Prostate gland (tissue), 2 donors: Measurements from ENCODE around the gene NAPB. TPM values are rescaled to one million over a fixed set of nuclear protein-coding genes. Genes with fewer than 3 reads are reported as not detected.

Experiments
- DNase-seq: peaks from one replicate; pipeline ENCODE4 v3.0.0-alpha.2; 2019; ENCODE audit warnings: low spot score
- H3K27ac ChIP-seq, 2 donors: fragments of 200-600 bp; sonication (generic); 2 replicates each; pipeline ENCODE4 v1.5.1; 2017 to 2019
- H3K27me3 ChIP-seq: fragments of 200-600 bp; sonication (generic); replicated peaks from 2 replicates; pipeline ENCODE4 v1.5.1; 2019; ENCODE audit not compliant: insufficient read depth
- H3K36me3 ChIP-seq, 2 donors: fragments of 200-600 bp; sonication (generic); 1 replicate in 1 of 2; 2 replicates in 1 of 2; pipeline versions ENCODE4 v1.5.1 to v1.8.1; 2017 to 2019
- H3K4me1 ChIP-seq: fragments of 200-600 bp; sonication (generic); replicated peaks from 2 replicates; pipeline ENCODE4 v1.5.1; 2019
- H3K4me3 ChIP-seq, 2 donors: fragments of 200-600 bp; sonication (generic); 2 replicates each; pipeline ENCODE4 v1.5.1; 2017 to 2019
- H3K9me3 ChIP-seq: fragments of 200-600 bp; sonication (generic); 2 replicates; pipeline ENCODE4 v1.5.1; 2017
- POLR2A ChIP-seq: fragments of 450-650 bp; IDR thresholded peaks from one replicate; pipeline ENCODE4 v1.6.1; 2016; ENCODE audit warnings: antibody characterized with exemption, mild to moderate bottlenecking
- POLR2AphosphoS5 ChIP-seq: sonication (generic); formaldehyde crosslinking; IDR thresholded peaks from one replicate; pipeline ENCODE4 v1.6.1; 2017; ENCODE audit warnings: antibody characterized with exemption
- WGBS: methylation state at CpG from one replicate; pipeline ENCODE4 v1.1.5; 2018; 5-methylcytosine and 5-hydroxymethylcytosine counted together
- intact Hi-C: fragments of 100-400 bp; cut with DNase I; formaldehyde crosslinking; loops from one replicate; pipeline ENCODE4 v1.14.2; 2022
- total RNA-seq, 2 donors: library from RNA; depleted of rRNA; stranded (reverse); fragments of >200 nt; gene quantifications; one replicate each; pipeline ENCODE4 v1.1.0, GENCODE V29; 2016
- TF ChIP-seq, protein P1 (sequence below), 4 experiments: fragments of 200-600 bp in 2 of 4; fragments of 450-650 bp in 2 of 4; sonication (generic) in 2 of 4; IDR thresholded peaks; 1 replicate in 3 of 4; 2 replicates in 1 of 4; pipeline ENCODE4 v1.5.1; 2016 to 2019; ENCODE audit warnings: antibody characterized with exemption in 4 of 4, mild to moderate bottlenecking in 2 of 4, moderate library complexity in 2 of 4

Gene NAPB
- total RNA-seq, 2 donors from 2014 or later: 8.1 to 24.3 TPM

DNA sequence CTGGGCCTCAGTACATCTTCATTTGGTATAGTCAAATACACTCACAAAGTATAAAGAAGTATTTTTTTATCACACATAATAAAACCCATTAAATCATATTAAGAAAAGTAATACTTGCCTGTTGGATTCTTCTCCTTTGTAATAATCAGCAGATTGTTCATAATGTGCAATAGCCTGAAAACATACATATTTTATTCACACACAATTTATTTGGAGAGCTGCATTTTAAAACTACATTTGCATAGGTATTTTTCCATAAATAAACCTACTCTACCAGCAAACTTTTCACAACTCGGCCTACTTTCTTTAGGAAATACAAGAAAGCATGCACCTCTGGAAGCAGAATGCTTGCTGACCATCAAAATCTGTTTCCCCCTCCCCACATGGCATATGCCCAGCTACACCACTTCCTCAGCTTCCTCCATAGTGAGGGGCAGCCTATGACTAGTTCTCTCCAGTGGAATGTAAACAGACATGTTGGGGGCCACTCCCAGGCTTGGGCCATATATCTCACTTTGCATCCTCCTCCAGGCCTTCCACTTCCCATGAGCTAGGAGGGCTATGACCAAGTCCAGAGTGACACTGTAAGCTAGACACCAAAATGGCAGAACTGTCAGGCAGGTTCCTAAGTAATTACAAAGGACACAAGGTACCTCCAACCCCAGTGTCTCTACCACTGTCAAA is 31.1 kb downstream of the NAPB start:
- WGBS: 84% methylated on average over 1 of the region's 1 CpG
- Histone ChIP-seq H3K36me3 (peaks cover 0 to 5% of the 10 kb centered on the region in 2 donors), H3K4me1 (no peaks in the 10 kb centered on the region), H3K27me3 (no peaks in the 10 kb centered on the region), H3K9me3 (no peaks in the 10 kb centered on the region), H3K4me3 (no peak overlapping the region), H3K27ac (no peak overlapping the region)
- DNase-seq: no peak
- TF ChIP-seq POLR2AphosphoS5 (no peak), POLR2A (no peak)
- TF ChIP-seq, protein P1, sequence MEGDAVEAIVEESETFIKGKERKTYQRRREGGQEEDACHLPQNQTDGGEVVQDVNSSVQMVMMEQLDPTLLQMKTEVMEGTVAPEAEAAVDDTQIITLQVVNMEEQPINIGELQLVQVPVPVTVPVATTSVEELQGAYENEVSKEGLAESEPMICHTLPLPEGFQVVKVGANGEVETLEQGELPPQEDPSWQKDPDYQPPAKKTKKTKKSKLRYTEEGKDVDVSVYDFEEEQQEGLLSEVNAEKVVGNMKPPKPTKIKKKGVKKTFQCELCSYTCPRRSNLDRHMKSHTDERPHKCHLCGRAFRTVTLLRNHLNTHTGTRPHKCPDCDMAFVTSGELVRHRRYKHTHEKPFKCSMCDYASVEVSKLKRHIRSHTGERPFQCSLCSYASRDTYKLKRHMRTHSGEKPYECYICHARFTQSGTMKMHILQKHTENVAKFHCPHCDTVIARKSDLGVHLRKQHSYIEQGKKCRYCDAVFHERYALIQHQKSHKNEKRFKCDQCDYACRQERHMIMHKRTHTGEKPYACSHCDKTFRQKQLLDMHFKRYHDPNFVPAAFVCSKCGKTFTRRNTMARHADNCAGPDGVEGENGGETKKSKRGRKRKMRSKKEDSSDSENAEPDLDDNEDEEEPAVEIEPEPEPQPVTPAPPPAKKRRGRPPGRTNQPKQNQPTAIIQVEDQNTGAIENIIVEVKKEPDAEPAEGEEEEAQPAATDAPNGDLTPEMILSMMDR (IDR thresholded peaks at IDR 0.05): no peak
- intact Hi-C loops: no loop called here

DNA sequence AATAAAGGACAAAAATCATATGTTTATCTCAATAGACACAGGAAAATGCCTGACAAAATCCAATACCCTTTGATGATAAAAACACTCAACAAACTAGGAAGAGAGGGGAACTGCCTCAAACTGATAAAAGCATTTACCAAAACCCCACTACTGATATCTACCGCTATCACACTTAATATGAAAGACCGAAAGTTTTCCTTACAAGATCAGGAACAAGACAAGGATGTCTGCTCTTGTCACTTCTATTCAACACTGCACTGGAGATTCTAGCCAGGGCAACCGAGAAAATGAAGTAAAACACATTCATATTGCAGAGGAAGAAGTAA is 34.2 kb downstream of the NAPB start:
- DNase-seq: no peak
- Histone ChIP-seq H3K4me1 (no peaks in the 10 kb centered on the region), H3K36me3 (no peaks in the 10 kb centered on the region), H3K27me3 (no peaks in the 10 kb centered on the region), H3K27ac (no peak overlapping the region), H3K9me3 (no peaks in the 10 kb centered on the region), H3K4me3 (no peak overlapping the region)
- intact Hi-C loops: no loop called here
- TF ChIP-seq POLR2AphosphoS5: no peak
- TF ChIP-seq POLR2A: no peak
- TF ChIP-seq, protein P1 (IDR thresholded peaks at IDR 0.05): no peak
- WGBS: 98% methylated on average over 3 of the region's 3 CpGs

DNA sequence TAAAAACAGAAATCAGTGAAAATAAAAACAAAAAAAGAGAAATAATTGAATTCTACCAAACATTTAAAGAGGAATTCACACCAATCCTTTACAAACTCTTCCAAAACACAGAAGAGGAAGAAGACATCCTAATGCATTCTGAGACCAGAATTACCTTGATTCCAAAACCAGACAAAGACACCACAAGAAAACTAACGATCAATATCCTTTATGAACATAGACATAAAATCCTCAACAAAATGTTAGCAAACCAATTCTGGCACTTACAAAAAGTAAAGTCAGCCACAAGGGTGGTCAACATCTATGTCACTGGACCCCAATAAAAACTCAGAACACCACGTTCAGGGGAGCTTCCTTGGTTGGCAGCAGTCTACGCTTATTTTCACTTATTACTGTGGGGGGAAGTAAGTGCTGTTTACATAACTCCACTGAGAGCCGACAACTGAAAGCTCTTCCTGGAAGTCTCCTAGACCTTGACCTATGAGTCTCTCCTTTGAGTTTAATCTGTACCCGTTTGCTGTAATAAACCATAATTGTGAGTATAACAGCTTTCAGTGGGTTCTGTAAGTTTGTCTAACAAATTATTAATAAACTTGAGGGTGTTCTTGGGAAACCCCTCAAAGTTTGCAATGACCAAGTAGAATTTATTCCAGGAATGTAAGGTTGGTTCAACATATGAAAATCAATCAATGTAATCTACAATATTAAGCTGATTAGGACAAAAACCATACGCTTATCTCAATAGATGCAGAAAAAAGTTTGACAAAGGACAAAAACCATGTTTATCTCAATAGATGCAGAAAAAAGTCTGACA is 34.8 kb downstream of the NAPB start:
- WGBS: 64% methylated on average over 6 of the region's 6 CpGs
- Histone ChIP-seq H3K4me3 (no peak overlapping the region), H3K9me3 (no peaks in the 10 kb centered on the region), H3K27me3 (no peaks in the 10 kb centered on the region), H3K4me1 (no peaks in the 10 kb centered on the region), H3K27ac (no peak overlapping the region), H3K36me3 (no peaks in the 10 kb centered on the region)
- intact Hi-C loops: no loop called here
- TF ChIP-seq POLR2AphosphoS5 (no peak), POLR2A (no peak)
- TF ChIP-seq, protein P1 (IDR thresholded peaks at IDR 0.05): no peak
- no peak for DNase-seq

DNA sequence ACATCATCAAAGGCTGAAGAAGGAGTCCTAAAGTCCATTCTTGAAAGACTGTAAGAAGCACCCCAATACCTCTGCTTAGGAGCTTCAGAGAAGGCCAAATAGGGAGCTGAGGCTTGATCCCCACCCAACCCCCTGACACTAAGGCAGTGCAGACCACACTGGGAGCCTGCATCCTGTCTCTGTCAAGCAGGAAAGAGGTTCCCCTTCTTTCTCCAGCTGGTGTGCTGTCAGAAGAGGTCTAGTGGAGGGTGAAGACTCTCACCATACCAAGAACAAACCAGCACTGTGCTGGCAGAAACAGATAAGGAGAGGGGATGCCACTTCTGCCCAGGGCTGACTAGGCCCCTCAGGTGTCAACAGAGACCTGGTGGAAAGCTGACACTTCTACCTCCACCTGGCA is 39.4 kb downstream of the NAPB start:
- no peaks in the 10 kb centered on the region for H3K4me1 ChIP-seq
- H3K9me3 ChIP-seq: no peaks in the 10 kb centered on the region
- no peaks in the 10 kb centered on the region for H3K36me3 ChIP-seq
- DNase-seq: no peak
- intact Hi-C loops: no loop called here
- TF ChIP-seq, protein P1 (IDR thresholded peaks at IDR 0.05): no peak
- TF ChIP-seq POLR2AphosphoS5 (no peak), POLR2A (no peak)
- H3K4me3 ChIP-seq: no peak overlapping the region
- H3K27me3 ChIP-seq: no peaks in the 10 kb centered on the region
- H3K27ac ChIP-seq: no peak overlapping the region

DNA sequence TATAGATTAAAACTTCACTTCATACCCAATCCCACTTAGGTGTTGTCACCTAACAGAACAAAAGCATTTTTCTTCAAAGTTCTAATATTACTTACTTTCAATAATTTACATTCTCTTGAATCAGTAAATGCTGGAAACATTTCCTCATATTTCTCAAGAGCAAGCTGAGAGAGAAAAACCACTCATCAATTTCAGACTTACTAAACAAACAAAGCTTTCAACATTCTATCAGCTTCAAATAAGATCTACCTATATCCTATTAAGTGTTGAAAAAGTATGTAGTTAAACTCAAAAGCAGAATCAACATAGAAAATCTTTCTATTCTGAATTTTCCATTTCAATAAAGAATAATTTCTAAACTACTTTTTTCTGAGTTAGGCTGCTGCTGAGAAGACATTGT is 41.5 kb downstream of the NAPB start:
- intact Hi-C loops: no loop called here
- no peaks in the 10 kb centered on the region for H3K27me3 ChIP-seq
- H3K4me3 ChIP-seq: no peak overlapping the region
- H3K27ac ChIP-seq: no peak overlapping the region
- TF ChIP-seq, protein P1 (IDR thresholded peaks at IDR 0.05): no peak
- TF ChIP-seq POLR2AphosphoS5: no peak
- no peak for TF ChIP-seq POLR2A
- no peaks in the 10 kb centered on the region for H3K4me1 ChIP-seq
- H3K36me3 ChIP-seq: no peaks in the 10 kb centered on the region
- DNase-seq: no peak
- H3K9me3 ChIP-seq: no peaks in the 10 kb centered on the region
